ENCODE results near the gene TNIP2. TPM values are rescaled to one million over a fixed set of nuclear protein-coding genes. Genes with fewer than 3 reads are reported as not detected.

TNIP2 gene, protein sequence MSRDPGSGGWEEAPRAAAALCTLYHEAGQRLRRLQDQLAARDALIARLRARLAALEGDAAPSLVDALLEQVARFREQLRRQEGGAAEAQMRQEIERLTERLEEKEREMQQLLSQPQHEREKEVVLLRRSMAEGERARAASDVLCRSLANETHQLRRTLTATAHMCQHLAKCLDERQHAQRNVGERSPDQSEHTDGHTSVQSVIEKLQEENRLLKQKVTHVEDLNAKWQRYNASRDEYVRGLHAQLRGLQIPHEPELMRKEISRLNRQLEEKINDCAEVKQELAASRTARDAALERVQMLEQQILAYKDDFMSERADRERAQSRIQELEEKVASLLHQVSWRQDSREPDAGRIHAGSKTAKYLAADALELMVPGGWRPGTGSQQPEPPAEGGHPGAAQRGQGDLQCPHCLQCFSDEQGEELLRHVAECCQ
- total RNA-seq, result 10 to 100 TPM; 10.5 to 20.7 TPM
- 10 to 100 TPM; 11.8 to 15.1 TPM for polyA plus RNA-seq

DNA sequence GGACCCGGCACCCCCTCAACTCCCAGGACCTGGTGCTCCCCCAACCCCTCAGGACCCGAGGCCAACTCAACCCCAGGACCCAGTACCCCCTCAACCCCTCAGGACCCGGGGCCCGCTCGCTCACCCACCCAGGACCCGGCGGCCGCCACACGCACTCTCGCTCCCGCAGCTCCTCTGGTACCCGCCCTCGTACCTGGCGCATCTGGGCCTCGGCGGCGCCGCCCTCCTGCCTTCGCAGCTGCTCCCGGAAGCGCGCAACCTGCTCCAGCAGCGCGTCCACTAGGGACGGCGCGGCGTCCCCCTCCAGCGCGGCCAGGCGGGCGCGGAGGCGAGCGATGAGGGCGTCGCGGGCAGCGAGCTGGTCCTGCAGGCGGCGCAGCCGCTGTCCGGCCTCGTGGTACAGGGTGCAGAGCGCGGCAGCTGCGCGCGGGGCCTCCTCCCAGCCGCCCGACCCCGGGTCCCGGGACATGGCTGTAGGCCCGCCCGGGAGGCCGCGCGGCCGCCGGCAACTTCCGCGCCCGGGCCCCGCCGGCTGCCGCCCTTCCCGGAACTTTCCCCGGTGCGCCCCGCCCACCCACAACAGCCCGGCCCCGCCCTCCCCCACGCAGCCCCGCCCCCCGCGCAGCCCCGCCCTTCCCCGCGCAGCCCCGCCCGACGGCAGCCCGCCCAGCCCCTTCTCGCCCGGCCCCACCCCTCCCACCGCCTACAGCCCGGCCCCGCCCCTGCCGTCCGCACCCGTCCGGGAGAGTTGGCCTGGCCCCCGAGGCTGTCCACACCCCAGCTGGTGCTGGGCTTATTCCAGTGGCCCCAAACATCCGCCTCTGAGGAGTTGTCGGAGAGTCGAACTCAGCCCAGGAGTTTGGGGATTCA is at the start of gene TNIP2:
TSS of gene TNIP2 (minus strand) at position 516 of the 870 bp plus-strand sequence. CDS start at position 469, 47 bp downstream.
- H3K9me3 ChIP-seq (ENCODE audit: control insufficient read depth in 4 of 4, low read length in 3 of 4), result no peaks in the 10 kb centered on the region
- peaks cover 0 to 3% (median 3%) of the 10 kb centered on the region in 4 donors for H3K36me3 ChIP-seq (ENCODE audit: control insufficient read depth in 4 of 4, insufficient read depth in 3 of 4, low read depth in 1 of 4, low read length in 3 of 4)
- H3K4me1 ChIP-seq (ENCODE audit: control insufficient read depth in 4 of 4, insufficient read depth in 4 of 4, low read length in 3 of 4), result peaks cover 4 to 15% (median 10%) of the 10 kb centered on the region in 4 donors
- H3K27me3 ChIP-seq (ENCODE audit: control insufficient read depth in 4 of 4, insufficient read depth in 4 of 4, low read length in 3 of 4), result no peaks in the 10 kb centered on the region
- WGBS, result 1% methylated on average over 96 of the region's 96 CpGs
- DNase-seq (ENCODE audit: low spot score), result peak; percentile 90
- H3K27ac ChIP-seq (ENCODE audit: low read depth in 1 of 2, low read length in 2 of 2), result peak within 1 kb of the TSS; percentile 80 to 83
- H3K4me3 ChIP-seq (ENCODE audit: low read depth in 1 of 3, low read length in 3 of 3), result peak within 1 kb of the TSS; percentile 75 to 93 (median 76)
- H3K9ac ChIP-seq (ENCODE audit: low read depth in 1 of 2, low read length in 2 of 2), result peak within 1 kb of the TSS; percentile 36 to 77
- TF ChIP-seq SP1 (IDR thresholded peaks at IDR 0.05) (peak; percentile 18), GABPA (IDR thresholded peaks at IDR 0.05 in 1 of 2, conservative IDR thresholded peaks at IDR 0.05 in 1 of 2) (no peak), FOXA2 (IDR thresholded peaks at IDR 0.05) (no peak), FOXA1 (IDR thresholded peaks at IDR 0.05) (no peak), TAF1 (conservative IDR thresholded peaks at IDR 0.05) (no peak), JUND (IDR thresholded peaks at IDR 0.05) (no peak), EGR1 (IDR thresholded peaks at IDR 0.05; ENCODE audit: low read depth in 2 of 2) (no peak), HNF4G (IDR thresholded peaks at IDR 0.05) (no peak), HNF4A (conservative IDR thresholded peaks at IDR 0.05) (no peak), RXRA (IDR thresholded peaks at IDR 0.05) (no peak), YY1 (IDR thresholded peaks at IDR 0.05) (no peak), NR2F2 (IDR thresholded peaks at IDR 0.05) (no peak), RAD21 (IDR thresholded peaks at IDR 0.05) (peak in 1 of 2 donors; percentile 41)
- TF ChIP-seq, protein P1, sequence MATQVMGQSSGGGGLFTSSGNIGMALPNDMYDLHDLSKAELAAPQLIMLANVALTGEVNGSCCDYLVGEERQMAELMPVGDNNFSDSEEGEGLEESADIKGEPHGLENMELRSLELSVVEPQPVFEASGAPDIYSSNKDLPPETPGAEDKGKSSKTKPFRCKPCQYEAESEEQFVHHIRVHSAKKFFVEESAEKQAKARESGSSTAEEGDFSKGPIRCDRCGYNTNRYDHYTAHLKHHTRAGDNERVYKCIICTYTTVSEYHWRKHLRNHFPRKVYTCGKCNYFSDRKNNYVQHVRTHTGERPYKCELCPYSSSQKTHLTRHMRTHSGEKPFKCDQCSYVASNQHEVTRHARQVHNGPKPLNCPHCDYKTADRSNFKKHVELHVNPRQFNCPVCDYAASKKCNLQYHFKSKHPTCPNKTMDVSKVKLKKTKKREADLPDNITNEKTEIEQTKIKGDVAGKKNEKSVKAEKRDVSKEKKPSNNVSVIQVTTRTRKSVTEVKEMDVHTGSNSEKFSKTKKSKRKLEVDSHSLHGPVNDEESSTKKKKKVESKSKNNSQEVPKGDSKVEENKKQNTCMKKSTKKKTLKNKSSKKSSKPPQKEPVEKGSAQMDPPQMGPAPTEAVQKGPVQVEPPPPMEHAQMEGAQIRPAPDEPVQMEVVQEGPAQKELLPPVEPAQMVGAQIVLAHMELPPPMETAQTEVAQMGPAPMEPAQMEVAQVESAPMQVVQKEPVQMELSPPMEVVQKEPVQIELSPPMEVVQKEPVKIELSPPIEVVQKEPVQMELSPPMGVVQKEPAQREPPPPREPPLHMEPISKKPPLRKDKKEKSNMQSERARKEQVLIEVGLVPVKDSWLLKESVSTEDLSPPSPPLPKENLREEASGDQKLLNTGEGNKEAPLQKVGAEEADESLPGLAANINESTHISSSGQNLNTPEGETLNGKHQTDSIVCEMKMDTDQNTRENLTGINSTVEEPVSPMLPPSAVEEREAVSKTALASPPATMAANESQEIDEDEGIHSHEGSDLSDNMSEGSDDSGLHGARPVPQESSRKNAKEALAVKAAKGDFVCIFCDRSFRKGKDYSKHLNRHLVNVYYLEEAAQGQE (IDR thresholded peaks at IDR 0.05), result peak; percentile 96
- TF ChIP-seq, protein P2, sequence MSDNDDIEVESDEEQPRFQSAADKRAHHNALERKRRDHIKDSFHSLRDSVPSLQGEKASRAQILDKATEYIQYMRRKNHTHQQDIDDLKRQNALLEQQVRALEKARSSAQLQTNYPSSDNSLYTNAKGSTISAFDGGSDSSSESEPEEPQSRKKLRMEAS (IDR thresholded peaks at IDR 0.05), result no peak
- TF ChIP-seq, protein P3, sequence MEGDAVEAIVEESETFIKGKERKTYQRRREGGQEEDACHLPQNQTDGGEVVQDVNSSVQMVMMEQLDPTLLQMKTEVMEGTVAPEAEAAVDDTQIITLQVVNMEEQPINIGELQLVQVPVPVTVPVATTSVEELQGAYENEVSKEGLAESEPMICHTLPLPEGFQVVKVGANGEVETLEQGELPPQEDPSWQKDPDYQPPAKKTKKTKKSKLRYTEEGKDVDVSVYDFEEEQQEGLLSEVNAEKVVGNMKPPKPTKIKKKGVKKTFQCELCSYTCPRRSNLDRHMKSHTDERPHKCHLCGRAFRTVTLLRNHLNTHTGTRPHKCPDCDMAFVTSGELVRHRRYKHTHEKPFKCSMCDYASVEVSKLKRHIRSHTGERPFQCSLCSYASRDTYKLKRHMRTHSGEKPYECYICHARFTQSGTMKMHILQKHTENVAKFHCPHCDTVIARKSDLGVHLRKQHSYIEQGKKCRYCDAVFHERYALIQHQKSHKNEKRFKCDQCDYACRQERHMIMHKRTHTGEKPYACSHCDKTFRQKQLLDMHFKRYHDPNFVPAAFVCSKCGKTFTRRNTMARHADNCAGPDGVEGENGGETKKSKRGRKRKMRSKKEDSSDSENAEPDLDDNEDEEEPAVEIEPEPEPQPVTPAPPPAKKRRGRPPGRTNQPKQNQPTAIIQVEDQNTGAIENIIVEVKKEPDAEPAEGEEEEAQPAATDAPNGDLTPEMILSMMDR (IDR thresholded peaks at IDR 0.05; ENCODE audit: low read depth, low read length, missing input control), result peak; percentile 44
- TF ChIP-seq, protein P4, sequence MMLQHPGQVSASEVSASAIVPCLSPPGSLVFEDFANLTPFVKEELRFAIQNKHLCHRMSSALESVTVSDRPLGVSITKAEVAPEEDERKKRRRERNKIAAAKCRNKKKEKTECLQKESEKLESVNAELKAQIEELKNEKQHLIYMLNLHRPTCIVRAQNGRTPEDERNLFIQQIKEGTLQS (IDR thresholded peaks at IDR 0.05), result no peak
- TF ChIP-seq, protein P5, sequence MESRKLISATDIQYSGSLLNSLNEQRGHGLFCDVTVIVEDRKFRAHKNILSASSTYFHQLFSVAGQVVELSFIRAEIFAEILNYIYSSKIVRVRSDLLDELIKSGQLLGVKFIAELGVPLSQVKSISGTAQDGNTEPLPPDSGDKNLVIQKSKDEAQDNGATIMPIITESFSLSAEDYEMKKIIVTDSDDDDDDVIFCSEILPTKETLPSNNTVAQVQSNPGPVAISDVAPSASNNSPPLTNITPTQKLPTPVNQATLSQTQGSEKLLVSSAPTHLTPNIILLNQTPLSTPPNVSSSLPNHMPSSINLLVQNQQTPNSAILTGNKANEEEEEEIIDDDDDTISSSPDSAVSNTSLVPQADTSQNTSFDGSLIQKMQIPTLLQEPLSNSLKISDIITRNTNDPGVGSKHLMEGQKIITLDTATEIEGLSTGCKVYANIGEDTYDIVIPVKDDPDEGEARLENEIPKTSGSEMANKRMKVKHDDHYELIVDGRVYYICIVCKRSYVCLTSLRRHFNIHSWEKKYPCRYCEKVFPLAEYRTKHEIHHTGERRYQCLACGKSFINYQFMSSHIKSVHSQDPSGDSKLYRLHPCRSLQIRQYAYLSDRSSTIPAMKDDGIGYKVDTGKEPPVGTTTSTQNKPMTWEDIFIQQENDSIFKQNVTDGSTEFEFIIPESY (IDR thresholded peaks at IDR 0.05), result no peak
